HG02885 (cell line): ENCODE measurements around the gene CEND1.

ENCODE experiments used
- ATAC-seq: cut with Tn5 transposase; IDR thresholded peaks from one replicate; pipeline ENCODE4 v1.9.1; 2021; ENCODE audit warnings: mild to moderate bottlenecking; ENCODE audit not compliant: unreplicated experiment, poor library complexity

Gene CEND1

DNA sequence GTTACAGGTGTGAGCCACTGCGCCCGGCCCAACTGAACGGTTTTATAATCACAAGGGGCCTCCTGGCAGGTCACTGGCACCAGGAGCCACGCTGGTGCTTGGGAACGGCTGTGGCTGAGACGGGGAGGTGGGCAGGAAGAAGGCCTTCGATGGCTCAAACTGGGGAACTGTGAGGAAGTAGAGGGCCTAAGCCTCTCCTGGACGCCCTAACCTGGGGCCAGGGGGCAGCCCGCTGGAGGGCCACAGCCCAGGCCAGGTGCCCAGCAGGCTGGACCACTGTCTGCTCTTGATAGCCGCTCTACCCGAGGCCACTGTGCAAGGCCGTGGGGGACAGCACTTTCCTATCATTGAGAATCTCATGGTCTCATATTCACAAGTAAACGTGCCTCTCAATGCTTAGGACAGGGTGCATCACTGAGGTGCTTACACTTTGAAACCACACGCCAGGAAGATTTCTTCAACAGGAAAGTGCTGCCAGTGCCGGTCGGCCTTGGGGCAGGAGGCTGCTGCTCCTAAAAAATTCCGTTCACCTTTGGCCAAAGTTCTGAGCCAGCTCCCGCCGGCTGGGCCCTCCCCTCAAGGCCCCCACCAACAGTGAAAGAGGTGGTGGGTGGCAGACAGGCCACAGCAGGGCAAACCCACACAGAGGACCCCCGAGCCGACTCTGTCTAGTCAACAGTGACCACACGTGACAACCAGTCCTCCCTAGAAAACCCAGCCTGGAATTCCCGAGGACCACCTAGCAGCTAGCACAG, 19.8 kb downstream of the CEND1 start:
- no peak for ATAC-seq

DNA sequence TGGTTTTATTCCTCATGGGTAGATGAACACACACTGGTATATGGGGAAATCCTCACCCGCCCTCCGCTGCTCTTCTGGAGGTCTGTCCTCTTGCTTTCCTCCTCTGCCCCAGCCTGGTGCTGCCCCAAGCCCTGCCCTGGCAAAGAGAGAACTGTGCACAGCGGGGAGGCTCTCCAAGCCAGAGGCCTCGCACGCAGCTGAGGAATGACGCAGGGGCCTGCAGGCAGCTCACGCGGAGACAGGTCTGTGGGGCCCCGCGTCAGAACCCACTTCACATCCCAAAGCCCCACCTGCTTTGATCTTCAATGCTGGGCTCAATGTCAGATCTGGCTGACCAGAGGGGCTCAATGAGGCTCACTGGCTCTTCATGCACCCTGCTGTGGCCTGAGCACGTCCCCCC, 22.7 kb downstream of the CEND1 start:
- no peak for ATAC-seq

DNA sequence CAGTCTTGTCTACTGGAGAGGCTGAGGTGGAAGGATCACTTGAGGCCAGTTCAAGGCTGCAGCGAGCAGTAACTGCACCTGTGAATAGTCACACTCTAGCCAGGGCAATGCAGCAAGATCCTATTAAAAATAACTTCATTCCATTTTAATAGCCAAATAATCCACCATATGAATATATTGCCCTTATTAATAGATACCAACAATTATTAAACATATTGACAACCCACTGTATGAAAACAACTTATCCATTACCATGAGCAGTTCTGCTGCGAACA, 23.0 kb downstream of the CEND1 start:
- no peak for ATAC-seq

DNA sequence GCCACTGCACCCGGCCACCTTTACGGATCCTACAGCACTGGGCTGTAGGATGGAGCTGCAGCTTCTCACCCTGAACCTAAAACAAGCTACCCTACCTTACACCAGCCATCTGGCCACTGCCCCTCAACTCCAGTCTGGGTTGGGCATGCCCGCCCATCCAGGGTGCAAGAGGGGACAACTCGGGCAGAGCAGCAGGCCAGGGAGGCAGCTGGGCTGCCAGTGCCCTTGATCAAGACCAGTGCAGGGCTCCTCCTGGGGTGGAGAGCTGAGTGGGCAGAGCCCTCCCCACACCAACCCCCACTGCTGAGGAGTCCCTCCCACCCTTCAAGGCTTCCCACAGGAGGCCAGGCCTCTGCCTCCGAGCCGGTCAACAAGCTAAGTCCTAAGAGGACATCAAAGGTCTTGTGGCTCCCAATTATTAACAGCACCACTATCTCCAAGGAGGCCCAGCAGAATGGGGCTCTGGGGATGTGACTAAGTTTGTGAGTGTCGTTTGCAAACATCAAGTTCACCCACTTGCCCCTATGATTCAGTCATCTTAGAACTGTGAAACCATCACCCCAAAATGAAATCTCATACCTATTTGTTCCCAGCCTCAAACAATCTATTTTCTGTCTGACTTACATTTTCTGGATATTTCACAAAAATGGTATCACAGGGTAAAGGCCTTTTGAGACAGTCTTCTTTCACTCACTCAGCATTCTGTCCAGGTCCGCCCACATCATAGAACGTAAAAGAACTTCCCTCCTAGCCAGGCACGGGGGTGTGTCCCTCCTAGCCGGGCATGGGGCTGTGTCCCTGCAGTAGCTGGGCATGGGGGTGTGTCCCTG, 23.6 kb downstream of the CEND1 start:
- ATAC-seq = no peak

DNA sequence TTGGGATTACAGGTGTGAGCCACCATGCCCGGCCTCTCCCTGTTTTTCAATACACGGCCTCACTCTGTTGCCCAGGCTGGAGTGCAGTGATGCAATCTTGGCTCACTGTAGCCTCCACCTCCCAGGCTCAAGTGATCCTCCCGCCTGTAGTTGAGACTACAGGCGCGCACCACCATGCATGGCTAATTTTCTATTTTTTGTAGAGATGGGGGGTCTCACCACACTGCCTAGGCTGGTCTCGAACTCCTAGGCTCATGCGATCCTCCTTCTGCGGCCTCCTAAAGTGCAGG, 24.1 kb downstream of the CEND1 start:
- no peak for ATAC-seq

DNA sequence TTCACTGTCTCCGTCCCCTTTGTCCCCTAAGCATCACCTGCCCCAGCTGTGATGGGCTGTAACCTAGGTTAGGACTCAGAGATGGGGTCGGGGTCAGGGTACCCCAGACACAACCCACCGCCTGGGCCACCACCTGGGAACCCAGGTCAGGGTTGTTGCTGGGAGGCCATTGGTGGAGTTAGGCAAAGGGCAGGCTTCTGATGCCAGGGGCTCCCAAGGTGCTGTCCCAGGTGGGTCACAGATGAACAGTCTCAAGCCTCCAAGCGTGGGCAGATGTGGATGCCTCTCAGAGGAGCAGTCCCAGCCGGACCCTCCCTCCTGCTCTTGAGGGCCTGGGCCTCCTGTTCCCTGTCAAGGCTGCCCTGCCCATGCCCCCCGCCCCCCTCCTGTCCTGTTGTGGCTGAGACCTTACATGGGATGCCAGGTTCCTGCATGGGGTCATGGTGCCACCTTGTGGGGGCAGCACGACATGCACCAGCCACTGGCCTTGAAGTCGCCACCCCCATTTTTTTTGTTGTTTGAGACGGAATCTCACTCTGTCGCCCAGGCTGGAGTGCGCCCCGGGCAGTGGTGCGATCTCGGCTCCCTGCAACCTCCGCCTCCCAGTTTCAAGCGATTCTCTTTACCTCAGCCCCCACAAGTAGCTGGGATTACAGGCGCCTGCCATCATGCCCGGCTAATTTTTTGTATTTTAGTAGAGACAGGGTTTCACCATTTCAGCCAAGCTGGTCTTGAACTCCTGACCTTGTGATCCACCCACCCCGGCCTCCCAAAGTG, 24.7 kb downstream of the CEND1 start:
- ATAC-seq = no peak

DNA sequence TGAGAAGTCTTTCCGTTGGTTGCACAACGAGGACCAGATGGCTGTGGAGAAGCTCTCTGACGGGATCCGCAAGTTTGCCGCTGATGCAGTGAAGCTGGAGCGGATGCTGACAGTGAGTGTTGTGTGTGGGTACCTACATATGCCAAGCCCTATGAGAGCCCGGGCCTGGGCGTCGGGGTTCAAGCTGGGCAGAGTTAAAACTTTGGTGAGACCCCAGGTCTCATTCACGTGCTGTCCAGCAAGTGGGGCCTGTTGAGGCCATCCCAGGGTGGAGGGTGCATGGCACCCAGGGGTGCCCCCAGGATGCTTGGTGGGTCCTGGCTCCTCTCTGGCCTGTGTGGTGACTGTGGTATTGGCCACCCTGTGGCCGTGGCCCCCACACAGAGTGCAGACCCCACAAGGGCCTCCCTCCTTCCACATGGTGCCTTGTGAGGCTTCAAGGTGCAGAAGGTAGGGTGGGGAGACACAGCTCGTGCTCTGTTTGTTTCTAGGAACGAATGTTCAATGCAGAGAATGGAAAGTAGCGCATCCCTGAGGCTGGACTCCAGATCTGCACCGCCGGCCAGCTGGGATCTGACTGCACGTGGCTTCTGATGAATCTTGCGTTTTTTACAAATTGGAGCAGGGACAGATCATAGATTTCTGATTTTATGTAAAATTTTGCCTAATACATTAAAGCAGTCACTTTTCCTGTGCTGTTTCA, 25.4 kb downstream of the CEND1 start:
- no peak for ATAC-seq

DNA sequence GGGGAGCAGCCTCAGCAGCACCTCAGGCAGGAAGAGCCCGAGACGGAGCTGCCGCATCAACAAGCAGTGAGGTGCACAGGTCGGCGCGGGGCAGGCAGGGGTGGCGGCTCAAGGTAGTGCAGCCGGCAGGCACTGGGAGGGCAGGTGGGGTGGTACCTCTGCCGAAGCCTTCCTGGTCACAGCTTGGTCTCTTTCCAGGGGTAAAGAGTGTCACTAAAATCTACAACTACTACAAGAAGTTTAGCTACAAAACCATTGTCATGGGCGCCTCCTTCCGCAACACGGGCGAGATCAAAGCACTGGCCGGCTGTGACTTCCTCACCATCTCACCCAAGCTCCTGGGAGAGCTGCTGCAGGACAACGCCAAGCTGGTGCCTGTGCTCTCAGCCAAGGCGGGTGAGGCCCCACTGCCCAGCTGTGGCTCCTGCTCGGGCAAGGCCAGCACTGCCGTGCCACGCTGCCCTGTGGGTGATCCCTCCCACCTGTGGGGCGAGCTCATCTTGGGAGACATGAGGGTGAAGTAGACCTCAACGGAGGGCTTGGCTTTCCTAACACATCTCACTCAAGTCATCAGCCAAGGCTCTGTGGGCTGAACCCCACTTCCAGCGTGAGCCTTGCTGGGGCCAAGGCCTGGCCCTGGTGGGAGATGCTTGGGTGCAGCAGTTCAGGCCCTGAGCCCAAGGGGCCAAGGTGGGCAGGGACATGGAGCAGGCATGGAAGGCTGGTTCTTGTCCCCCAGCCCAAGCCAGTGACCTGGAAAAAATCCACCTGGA, 26.2 kb downstream of the CEND1 start:
- no peak for ATAC-seq

DNA sequence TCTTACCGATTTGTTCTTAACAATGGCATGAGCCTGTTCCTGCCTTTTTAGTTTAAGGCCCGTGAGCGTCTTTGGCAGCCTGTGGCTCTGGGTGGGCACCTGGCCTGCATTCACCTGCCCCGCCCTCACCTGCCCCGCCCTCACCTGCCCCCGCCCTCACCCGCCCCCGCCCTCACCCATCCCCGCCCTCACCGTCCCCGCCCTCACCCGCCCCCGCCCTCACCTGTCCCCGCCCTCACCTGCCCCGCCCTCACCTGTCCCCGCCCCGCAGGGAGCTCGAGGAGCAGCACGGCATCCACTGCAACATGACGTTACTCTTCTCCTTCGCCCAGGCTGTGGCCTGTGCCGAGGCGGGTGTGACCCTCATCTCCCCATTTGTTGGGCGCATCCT, 26.8 kb downstream of the CEND1 start:
- ATAC-seq = no peak

DNA sequence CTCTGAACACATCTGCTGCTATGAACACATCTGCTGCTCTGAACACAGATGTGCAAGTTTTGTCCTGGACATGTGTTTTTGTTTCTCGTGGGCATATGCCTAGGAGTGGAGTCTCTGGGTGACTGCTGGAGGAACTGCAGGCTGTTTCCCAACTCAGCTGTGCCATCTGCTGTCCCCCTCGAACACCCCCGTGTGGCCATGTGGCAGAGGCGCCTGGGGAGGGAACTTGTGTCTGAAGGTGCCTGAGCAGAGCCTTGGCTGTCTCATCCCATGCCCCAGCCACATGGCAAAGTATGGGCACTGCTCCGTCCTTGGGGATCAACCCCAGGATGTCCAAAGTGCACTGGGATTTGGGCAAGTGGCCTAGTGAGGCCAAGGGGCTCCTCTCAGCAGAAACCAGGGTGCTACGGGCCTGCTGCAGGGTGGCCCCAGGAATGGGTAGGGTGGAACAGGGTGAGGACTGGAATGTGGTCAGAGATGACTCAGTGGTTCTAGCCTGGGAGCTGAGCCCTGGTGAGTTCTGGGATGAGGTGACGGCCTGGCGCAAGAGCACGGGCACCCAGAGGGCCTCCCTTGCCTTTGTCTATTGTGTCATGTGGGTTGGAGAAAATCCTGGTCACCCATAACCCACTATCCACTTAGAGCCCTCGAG, 27.3 kb downstream of the CEND1 start:
- no peak for ATAC-seq

DNA sequence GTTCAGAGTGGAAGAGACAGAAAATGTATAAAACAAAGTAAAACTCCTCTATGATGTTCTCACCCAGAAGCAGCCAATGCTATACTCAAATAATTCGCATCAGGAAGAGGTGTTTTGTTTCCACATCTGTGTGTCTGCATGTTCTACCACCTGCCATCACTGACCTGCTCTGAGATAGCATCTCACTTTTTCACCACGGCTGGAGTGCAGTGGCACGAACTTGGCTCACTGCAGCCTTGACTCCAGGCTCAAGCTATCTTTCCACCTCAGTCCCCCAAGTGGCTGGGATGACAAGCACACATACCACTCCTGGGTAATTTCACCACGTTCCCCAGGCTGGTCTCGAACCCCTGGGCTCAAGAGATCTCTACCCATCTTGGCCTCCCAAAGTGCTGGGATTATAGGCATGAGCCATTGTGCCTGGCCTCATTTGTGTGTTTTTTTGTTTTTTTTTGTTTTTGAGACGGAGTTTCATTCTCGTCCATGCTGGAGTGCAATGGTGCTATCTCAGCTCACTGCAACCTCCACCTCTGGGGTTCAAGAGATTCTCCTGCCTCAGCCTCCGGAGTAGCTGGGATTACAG, 28.3 kb downstream of the CEND1 start:
- no peak for ATAC-seq

DNA sequence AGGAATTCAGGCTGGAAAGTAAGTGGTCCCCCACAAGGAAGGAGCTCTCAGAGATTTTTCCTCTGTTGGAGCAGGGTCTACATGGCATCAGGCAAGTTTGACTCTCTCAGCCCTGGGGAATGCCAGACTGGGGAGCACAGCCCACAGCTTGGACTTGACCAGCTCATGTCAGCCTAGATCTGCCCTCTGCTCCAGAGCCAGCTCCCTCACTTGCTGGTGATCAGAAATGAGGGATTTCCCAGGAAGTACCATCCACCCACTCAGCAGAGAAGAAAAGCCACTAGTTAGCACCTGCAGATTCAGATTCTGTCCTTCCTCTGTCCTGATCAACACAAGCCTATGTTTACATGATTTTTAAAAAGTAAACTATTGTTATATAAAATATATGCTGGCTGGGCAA, 29.7 kb downstream of the CEND1 start:
- ATAC-seq = no peak

DNA sequence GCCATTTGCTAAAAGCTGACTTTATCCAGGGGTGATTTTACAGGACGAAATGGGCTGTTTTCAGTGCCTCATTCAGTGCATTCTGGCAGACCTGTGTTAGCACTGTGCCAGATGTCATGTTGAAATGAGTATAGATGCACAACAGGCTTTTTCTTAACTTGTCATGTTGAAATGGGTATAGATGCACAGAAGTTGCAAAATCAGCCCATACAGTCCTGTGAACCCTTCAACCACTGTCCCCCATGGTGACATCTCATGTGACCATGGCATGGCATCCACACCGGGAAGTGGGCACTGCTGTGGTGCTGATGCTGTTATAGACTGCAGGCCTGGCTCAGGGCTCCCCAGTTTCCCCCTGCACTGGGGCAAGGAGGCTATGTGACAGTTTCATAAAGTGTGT, 40.2 kb downstream of the CEND1 start:
- no peak for ATAC-seq

DNA sequence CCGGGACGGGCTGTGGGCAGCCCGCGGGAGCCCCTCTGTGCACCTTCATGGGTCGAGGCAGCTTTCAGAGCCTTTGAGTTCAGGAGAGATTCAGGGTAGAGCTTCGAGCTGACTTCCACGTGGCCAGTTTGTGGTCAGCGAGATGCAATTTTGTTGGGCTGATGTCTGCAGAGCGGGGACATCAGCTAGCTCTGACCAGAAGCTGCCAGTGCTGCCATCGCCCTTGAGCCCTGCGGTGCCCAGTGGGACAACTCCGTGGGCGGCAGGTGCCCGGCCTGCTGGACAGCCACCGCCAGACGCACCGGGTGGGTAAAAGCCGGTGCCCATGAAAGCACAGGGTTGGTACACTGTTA, 41.9 kb downstream of the CEND1 start:
- peak; percentile 17 for ATAC-seq

DNA sequence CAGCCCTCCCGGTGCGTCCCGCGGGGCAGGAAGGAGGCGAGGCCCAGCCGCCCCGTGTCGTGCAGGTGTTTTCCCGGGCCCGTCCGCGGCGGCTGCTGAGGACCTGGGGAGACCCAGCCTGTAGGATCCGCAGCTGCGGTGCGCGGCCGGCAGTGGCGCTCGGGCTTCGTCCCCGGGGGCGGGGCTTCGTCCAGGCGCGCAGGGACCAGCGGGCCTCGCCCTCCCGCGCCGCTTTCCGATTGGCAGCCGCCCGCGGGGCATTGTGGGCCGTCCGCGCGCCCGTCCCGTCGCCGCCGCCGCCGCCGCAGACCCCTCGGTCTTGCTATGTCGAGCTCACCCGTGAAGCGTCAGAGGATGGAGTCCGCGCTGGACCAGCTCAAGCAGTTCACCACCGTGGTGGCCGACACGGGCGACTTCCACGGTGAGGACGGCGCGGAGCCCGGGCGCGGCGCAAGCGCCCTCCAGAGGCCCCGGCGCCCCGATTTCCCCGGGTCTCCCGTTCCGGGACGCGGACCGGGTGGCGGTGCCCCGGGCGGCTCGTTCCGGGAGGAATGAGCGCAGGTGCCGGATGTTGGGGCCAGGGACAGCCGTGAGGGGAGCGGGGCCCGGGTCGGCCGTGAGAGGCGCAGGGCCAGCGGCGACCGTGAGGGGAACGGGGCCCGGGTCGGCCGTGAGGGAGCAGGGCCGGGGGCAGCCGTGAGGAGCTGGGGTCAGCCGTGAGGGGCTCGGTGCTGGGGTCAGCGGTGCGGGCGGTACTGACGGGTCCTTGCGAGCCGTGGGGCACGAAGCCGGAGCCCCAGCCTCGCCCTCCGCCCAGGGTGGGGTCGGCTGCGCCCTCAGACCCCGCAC, 42.5 kb downstream of the CEND1 start, which contains the start of gene TALDO1:
TALDO1 (plus strand) TSS at position 307 of the 849 bp plus-strand sequence; CDS start at position 325, 18 bp downstream.
- ATAC-seq = peak; percentile 93

DNA sequence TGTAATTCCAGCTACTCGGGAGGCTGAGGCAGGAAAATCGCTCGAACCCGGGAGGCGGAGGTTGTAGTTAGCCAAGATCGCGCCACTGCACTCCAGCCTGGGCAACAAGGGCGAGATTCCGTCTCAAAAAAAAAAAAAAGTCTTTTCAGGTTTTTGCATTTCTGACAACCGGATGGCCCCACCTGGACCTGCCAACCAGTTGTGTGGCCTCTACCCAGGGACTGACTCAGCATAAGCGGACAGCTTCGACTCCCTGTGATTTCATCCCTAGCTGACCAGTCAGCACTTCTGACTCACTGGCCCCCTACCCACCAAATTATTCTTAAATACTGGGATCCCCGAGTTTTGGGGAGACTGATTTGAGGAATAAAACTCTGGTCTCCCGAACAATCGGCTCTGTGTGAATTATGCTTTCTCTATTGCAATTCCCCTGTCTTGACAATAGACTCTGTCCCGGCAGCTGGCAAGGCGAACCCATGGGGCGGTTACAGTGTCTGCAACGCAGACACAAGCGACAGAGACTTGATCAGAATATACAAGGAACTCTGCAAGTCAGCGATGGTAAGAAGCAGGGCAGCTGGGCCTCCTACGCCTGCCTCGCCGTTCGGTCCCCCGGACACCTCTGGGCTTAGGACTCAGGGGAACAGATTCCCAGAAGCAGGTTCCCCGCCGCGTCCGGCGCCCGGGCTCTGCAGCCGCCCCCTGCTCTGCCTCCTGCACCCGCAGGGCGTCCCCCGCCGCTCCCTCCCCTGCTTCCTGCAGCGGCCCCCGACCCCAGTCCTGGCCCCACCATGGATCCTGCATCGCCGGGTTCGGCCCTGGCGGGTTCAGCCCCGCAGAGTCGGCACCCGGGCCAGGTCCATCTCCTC, 43.4 kb downstream of the CEND1 start:
- ATAC-seq = peak; percentile 45

DNA sequence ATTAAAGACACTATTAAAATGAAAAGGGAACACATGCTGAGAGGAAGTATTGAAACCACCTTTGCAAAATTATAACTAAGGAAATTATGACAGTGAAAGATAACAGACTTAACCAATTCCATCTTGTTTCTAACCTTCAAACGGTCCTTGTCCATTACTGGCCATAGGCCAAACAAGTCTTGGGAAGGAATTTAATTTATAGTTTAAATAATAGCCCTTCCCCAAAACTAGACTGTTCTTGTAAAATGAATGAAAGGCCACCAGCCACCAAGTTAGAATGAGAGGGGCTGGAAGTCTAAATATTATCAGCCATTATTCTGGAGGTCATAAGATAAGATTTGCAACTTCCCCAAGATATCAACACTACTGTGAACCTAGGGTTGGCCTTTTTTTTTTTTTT, 44.5 kb downstream of the CEND1 start:
- ATAC-seq = no peak
